K562 treated with DMSO at 1 percent for 12 hours (cell line): ENCODE data around the gene VPS35L. TPM values are rescaled to one million over a fixed set of nuclear protein-coding genes. Genes with fewer than 3 reads are reported as not detected.

Source experiments
- total RNA-seq: library from RNA; unstranded; fragments of 300-600 nt; gene quantifications from 2 replicates; pipeline ENCODE4 v1.2.3, GENCODE V29; 2022; ENCODE audit not compliant: insufficient read depth

The VPS35L gene
- 9.9 and 20.4 TPM in 2 replicates for total RNA-seq

GRCh38 chr16:19555186-19555937, at the start of gene VPS35L:
VPS35L (plus strand) TSS chr16:19555703; CDS start chr16:19555730, 27 bp downstream.

GRCh38 chr16:19521471-19522396, 33.8 kb upstream of the VPS35L start, which contains the start of gene GDE1:
GDE1 (minus strand) TSS chr16:19522098; CDS start chr16:19521964, 134 bp downstream.

GRCh38 chr16:19523559-19524355, 31.7 kb upstream of the VPS35L start, which contains the start of gene CCP110:
CCP110 (plus strand) TSS chr16:19523942; CDS start chr16:19527882, 3,940 bp downstream.

GRCh38 chr16:19717741-19718623, 162.5 kb downstream of the VPS35L start, which contains the start of the genes IQCK and KNOP1:
IQCK (plus strand) TSS chr16:19718271; CDS start chr16:19718307, 36 bp downstream.
KNOP1 (minus strand) TSS chr16:19718227; CDS start chr16:19715035, 3,192 bp downstream.

Other genes with a start within 250 kb of the VPS35L start
- gene TMC5, start 137.8 kb upstream of the VPS35L start, total RNA-seq, result 0.48 and 1.1 TPM in 2 replicates
- 39.1 and 78.9 TPM in 2 replicates for gene GDE1, start 33.6 kb upstream of the VPS35L start, total RNA-seq
- 1.9 and 12.3 TPM in 2 replicates for gene CCP110, start 31.8 kb upstream of the VPS35L start, total RNA-seq
- 14.6 and 22.4 TPM in 2 replicates for gene KNOP1, start 162.5 kb downstream of the VPS35L start, total RNA-seq
- 8.0 TPM in 1 of 2 replicates, not detected in the other for gene IQCK, start 162.6 kb downstream of the VPS35L start, total RNA-seq